Measurements from ENCODE around the gene ATL3. TPM values are rescaled to one million over a fixed set of nuclear protein-coding genes. Genes with fewer than 3 reads are reported as not detected.

ATL3 gene
- total and polyA plus RNA-seq, 2 donors (not counting 1 experiment from before 2014, with no cell fraction given): 111 to 147 TPM

DNA sequence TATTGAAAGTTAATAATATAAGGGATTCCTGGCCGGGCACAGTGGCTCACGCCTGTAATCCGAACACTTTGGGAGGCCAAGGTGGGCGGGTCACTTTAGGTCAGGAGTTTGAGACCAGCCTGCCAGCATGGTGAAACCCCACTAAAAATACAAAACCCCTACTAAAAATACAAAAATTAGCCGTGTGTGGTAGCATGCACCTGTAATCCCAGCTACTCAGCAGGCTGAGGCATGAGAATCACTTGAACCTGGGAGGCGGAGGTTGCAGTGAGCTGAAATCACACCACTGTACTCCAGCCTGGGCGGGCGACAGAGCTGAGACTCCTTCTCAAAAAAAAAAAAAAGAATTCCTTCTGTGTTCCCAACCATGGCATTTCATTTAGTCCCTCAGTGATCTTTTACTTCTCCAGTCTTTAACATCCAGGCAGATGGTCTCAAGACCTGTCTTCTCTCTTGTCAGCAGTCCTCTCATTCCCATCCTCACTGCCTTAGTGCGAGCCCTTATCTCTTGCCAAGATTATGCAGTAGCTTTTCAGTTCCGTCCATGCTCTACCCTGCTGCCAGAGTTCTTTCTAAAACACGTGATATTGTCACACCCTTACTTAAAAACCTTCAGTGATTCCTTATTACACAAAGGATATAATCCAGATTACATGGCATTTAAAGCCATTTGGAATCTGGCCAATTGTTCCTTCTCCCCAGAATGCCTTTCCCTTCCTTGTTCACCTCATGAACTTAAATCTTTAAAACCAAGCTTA is 28.0 kb upstream of the ATL3 start:
- no peak overlapping the region for H3K4me2 ChIP-seq (ENCODE audit: extremely low read depth, insufficient read depth, low read length)
- no peaks in the 10 kb centered on the region for H4K20me1 ChIP-seq (ENCODE audit: control insufficient read depth, extremely low read depth, insufficient read depth, low read length)
- H3K9me3 ChIP-seq (ENCODE audit: control insufficient read depth, insufficient read depth, low read depth, low read length): no peaks in the 10 kb centered on the region
- no peak overlapping the region for H3K27ac ChIP-seq (ENCODE audit: insufficient read depth, low read length)
- H3K9ac ChIP-seq (ENCODE audit: insufficient read depth, low read length): no peak overlapping the region
- H2AFZ ChIP-seq (ENCODE audit: low read length): no peak overlapping the region
- peaks cover 33% of the 10 kb centered on the region for H3K79me2 ChIP-seq (ENCODE audit: control insufficient read depth, insufficient read depth, low read length)
- no peak for DNase-seq (ENCODE audit: low read depth in 2 of 2)
- H3K27me3 ChIP-seq (ENCODE audit: control insufficient read depth, insufficient read depth, low read length): no peaks in the 10 kb centered on the region
- H3K4me1 ChIP-seq (ENCODE audit: control insufficient read depth, extremely low read depth, insufficient read depth, low read length): no peaks in the 10 kb centered on the region
- no peak for TF ChIP-seq EZH2 (IDR thresholded peaks at IDR 0.05; ENCODE audit: low read length, missing control alignments)
- TF ChIP-seq, protein P1, sequence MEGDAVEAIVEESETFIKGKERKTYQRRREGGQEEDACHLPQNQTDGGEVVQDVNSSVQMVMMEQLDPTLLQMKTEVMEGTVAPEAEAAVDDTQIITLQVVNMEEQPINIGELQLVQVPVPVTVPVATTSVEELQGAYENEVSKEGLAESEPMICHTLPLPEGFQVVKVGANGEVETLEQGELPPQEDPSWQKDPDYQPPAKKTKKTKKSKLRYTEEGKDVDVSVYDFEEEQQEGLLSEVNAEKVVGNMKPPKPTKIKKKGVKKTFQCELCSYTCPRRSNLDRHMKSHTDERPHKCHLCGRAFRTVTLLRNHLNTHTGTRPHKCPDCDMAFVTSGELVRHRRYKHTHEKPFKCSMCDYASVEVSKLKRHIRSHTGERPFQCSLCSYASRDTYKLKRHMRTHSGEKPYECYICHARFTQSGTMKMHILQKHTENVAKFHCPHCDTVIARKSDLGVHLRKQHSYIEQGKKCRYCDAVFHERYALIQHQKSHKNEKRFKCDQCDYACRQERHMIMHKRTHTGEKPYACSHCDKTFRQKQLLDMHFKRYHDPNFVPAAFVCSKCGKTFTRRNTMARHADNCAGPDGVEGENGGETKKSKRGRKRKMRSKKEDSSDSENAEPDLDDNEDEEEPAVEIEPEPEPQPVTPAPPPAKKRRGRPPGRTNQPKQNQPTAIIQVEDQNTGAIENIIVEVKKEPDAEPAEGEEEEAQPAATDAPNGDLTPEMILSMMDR (conservative IDR thresholded peaks at IDR 0.05 in 1 of 2, IDR thresholded peaks at IDR 0.05 in 1 of 2; ENCODE audit: low read depth in 1 of 2, low read length in 2 of 2): no peak
- H3K4me3 ChIP-seq (replicated peaks in 1 of 4; ENCODE audit: control extremely low read depth in 1 of 4, insufficient read depth in 1 of 4, low read depth in 3 of 4, low read length in 4 of 4): no peak overlapping the region
- peaks cover 1% of the 10 kb centered on the region for H3K36me3 ChIP-seq (ENCODE audit: control insufficient read depth, insufficient read depth, low read length)

DNA sequence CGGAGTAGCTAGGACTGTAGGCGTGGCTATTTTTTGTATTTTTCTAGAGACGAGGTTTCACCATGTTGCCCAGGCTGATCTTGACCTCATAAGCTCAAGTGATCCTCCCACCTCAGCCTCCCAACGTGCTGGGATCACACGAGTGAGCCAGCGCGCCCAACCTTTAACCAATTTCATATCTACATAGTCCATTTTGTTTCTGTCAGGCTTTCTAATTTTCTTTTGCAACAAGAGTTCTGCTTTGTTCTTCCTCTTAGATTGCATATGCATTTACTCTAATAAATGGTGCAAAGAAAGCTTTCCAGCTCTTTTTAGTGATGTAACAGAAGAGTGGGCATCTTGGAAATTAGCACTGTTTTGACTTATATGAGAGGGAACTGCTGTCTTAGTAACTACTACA is 23.4 kb upstream of the ATL3 start:
- no peaks in the 10 kb centered on the region for H4K20me1 ChIP-seq (ENCODE audit: control insufficient read depth, extremely low read depth, insufficient read depth, low read length)
- no peaks in the 10 kb centered on the region for H3K4me1 ChIP-seq (ENCODE audit: control insufficient read depth, extremely low read depth, insufficient read depth, low read length)
- H3K4me2 ChIP-seq (ENCODE audit: extremely low read depth, insufficient read depth, low read length): no peak overlapping the region
- H3K9ac ChIP-seq (ENCODE audit: insufficient read depth, low read length): no peak overlapping the region
- H3K79me2 ChIP-seq (ENCODE audit: control insufficient read depth, insufficient read depth, low read length): peaks cover 48% of the 10 kb centered on the region
- H3K36me3 ChIP-seq (ENCODE audit: control insufficient read depth, insufficient read depth, low read length): peaks cover 1% of the 10 kb centered on the region
- TF ChIP-seq EZH2 (IDR thresholded peaks at IDR 0.05; ENCODE audit: low read length, missing control alignments): no peak
- TF ChIP-seq, protein P1 (conservative IDR thresholded peaks at IDR 0.05 in 1 of 2, IDR thresholded peaks at IDR 0.05 in 1 of 2; ENCODE audit: low read depth in 1 of 2, low read length in 2 of 2): no peak
- no peak overlapping the region for H3K4me3 ChIP-seq (replicated peaks in 1 of 4; ENCODE audit: control extremely low read depth in 1 of 4, insufficient read depth in 1 of 4, low read depth in 3 of 4, low read length in 4 of 4)
- DNase-seq (ENCODE audit: low read depth in 2 of 2): no peak
- H3K27me3 ChIP-seq (ENCODE audit: control insufficient read depth, insufficient read depth, low read length): no peaks in the 10 kb centered on the region
- H2AFZ ChIP-seq (ENCODE audit: low read length): no peak overlapping the region
- H3K9me3 ChIP-seq (ENCODE audit: control insufficient read depth, insufficient read depth, low read depth, low read length): no peaks in the 10 kb centered on the region
- no peak overlapping the region for H3K27ac ChIP-seq (ENCODE audit: insufficient read depth, low read length)

DNA sequence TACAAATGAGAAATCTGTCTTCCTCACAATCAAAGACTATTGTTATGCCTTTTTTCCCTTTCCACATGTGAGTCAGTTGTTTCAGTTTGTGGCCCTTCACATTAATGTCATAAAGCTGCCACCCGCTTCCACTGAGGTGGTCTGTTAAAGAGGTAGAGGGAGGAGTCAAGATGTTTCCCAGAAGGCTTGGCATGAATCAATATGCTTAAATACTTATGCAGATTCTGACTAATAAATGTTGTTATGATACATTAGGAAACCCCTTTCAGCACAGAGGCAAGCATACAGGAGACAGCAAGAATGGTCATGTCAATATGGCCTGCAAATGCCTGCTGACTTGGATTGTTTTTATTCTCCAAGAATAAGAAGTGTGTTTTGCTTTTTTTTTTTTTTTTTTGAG is 16.7 kb upstream of the ATL3 start:
- Histone ChIP-seq H2AFZ (ENCODE audit: low read length) (no peak overlapping the region), H3K27me3 (ENCODE audit: control insufficient read depth, insufficient read depth, low read length) (no peaks in the 10 kb centered on the region), H3K27ac (ENCODE audit: insufficient read depth, low read length) (no peak overlapping the region), H3K9me3 (ENCODE audit: control insufficient read depth, insufficient read depth, low read depth, low read length) (no peaks in the 10 kb centered on the region), H3K4me2 (ENCODE audit: extremely low read depth, insufficient read depth, low read length) (no peak overlapping the region), H4K20me1 (ENCODE audit: control insufficient read depth, extremely low read depth, insufficient read depth, low read length) (no peaks in the 10 kb centered on the region), H3K79me2 (ENCODE audit: control insufficient read depth, insufficient read depth, low read length) (peaks cover 82% of the 10 kb centered on the region), H3K4me1 (ENCODE audit: control insufficient read depth, extremely low read depth, insufficient read depth, low read length) (peaks cover 3% of the 10 kb centered on the region), H3K36me3 (ENCODE audit: control insufficient read depth, insufficient read depth, low read length) (peaks cover 1% of the 10 kb centered on the region), H3K4me3 (replicated peaks in 1 of 4; ENCODE audit: control extremely low read depth in 1 of 4, insufficient read depth in 1 of 4, low read depth in 3 of 4, low read length in 4 of 4) (no peak overlapping the region), H3K9ac (ENCODE audit: insufficient read depth, low read length) (no peak overlapping the region)
- TF ChIP-seq, protein P1 (conservative IDR thresholded peaks at IDR 0.05 in 1 of 2, IDR thresholded peaks at IDR 0.05 in 1 of 2; ENCODE audit: low read depth in 1 of 2, low read length in 2 of 2): no peak
- TF ChIP-seq EZH2 (IDR thresholded peaks at IDR 0.05; ENCODE audit: low read length, missing control alignments): no peak
- DNase-seq (ENCODE audit: low read depth in 2 of 2): no peak
